Left forelimb (tissue), 1 donor: ENCODE measurements around the gene EPB41L4B.

Experiments
- DNase-seq: peaks from one replicate; pipeline ENCODE4 v3.0.0-alpha.2; 2018; ENCODE audit warnings: low spot score

The EPB41L4B gene

DNA sequence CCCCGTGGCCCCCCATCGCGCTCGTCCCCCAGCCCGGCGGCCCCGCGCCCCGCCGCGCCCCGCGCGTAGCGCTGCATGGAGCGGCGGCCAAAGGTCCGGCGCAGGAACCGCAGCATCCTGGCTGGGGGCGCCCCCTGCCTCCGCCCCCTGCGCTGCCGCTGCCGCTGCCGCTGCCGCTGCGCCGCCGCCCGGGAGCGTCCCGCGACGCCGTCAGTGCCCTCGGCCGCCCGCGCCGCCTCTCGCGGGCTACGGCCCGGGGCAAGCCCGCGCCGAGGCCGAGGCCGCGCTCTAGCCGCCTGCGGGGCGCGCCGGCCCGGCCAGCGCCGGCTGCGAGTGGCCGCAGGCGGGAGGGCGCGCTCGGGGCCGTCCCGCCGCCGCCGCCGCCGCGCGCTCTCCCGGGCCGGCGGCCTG is 523 bp downstream of the EPB41L4B start:
- DNase-seq = no peak

DNA sequence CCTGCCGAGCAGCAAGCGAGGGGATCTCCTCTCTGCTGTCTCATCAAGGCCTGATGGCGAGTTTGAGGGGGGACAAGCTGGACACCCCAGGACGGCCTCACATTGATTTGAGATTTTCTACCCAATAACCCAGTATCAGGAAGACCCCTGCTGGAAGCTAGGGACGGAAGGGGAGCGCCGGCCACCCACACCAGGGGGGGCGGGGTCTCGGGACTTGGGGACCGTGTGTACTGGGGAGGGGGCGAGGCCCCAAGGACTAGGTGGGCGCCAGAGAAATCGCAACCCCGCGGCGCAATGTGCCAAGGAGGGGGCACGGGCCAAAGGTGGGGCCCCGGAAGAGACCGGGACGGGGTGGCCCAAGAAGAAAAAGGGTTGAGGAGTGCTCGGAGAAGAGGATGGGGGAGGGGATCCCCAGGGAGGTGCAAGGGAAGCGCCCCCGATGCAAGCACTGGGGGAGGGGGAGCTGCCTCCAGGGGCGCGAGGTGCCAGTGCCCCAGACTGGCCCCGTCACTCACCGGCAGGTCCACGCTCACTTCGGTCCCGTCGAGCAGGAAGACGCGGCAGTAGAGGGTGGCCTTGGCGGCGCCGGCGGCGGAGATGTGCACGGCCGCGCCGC is 1.1 kb downstream of the EPB41L4B start:
- no peak for DNase-seq

DNA sequence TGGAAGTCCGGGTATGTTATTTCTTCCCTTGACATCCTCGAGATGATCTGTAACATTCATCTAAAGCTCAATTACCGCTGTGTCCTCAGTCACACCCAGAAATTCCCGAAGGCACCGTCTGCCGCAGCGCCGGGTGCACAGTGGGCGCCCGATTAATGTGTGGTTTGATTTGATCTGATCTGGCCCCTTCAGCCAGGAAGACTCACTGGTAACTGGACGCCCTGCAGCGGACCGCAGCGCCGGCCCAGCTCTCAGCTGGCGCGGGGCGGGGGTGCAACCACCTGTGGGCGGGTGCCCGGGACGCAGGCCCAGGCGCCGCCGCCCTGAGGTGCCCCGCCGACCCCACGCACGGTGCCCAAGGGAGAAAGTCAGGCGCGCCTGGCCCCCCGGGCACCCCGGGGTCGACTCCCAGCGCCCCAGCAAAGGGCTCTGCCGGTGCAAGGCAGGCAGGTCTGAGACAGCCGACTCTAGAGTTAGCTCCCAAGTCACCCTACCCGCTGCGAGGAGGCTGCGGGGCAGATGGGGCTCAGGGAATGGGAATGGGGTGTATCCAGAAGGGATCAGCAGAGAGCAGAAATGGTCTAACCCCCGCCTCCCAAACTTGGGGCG is 1.7 kb downstream of the EPB41L4B start:
- no peak for DNase-seq

DNA sequence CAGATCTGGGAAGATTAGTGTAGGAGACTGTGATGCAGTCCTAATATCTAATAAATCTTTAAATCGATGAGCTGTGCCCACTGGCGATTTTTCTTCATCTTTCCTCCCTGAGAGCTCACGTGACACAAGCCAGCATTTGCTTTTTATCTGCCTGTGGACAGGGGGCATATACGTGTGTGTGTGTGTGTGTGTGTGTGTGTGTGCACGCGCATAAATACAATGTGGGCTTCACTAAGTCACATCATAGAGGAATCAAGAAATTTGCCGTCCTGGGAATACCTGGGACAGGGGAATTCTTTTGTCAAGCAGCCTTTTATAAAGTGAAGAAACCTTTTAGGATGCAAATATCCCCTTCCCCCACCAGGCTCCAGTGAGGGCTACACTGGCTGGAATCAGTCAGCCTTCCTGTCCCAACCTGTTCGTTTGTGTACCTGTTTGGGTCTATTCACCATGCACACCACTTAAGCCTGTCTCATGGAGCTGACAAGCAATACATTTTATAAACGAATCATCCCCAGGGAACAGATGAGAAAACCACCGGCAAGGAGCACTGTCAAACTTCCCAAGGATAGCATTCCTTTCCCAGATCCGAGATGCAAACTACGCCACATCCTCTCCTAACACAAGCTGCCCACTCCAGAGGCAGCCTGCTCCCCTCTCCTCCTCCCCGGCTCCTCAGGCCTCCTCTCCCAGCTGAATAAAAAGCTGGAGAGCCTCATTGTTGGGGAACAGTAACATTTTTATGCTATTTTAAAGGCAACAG is 2.7 kb downstream of the EPB41L4B start:
- DNase-seq = no peak

DNA sequence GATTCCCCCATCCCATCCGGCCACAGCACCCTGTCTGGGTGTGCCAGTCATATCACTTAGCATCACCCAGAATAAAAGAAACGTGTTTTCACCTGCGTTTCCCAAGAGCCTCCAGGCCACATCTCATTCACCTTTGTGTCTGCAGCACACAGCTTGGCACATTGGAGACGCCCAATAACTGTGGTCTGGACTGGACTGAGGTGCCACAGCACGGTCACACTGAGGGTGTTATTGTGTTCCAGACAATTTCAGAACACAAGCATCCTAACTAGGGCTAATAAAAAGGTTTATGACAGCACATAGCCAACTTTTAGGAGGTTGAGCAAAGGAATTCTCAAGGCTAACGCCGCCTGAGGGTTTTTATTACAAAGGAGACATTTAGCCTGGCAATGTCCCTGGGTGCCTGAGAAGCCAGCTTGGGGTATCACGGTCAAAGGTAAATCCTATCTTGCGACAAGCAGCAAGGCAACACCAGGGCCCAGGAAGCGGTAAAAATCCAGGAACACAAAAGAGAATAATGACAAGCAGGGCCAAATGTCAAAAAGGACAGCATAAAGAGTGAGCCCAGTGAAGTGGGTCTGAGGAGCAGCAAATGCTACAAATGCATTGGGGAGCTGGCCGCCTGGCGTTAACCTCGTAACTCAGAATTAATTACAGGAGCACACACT is 3.4 kb downstream of the EPB41L4B start:
- DNase-seq = no peak

DNA sequence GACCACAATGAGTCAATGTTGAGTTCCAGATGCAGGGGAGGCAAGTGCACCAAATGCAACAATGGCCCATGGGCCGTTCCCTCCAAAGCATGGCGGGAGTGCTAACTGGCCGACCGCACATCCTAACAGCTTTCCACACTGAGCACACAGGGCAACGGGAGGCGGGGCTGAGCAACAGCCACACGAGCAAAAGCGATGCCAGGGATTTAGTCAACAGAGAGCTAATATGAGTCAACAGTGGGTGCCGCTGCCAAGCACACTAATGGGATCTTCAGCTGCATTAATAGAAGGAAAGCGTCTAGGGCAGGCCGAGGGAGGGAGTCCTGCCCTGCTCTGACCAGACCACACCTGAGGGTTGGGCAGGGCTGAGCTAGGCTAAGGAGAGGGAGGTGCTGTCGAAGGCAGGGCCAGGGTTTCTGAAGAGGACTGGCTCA is 4.6 kb downstream of the EPB41L4B start:
- DNase-seq = no peak

DNA sequence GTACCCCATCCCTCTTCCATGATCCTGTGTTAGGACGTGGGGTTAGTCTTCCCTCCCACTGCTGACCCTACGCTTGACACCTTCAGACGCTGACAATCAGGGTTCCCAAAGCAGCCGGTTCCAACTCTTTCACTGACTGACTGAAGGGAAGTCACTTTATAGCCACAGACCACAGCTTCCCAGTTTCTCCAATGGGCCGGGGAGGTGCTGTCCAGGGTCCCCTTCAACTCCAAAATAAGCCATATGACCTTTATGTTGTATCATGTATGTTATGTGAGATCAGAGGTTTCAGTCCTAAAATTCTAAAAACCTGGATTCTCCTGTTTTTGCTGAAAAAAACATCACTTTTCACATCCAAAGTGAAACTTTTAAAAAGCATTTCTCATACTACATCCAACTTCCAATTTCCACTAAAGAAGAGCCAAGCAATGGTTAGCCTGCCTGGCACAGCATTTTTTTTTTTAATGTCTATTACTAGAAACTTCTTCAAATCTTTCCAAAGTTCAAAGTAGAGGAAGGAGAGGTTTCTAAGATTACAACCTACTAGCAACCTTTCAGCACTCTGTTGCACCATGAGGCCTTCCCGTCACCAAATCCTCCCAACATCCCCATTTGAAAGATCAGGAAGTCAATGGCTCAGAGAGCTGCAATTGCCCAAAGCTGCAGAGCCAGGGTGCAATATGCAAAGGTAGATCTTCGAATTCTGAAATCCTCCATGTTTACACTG is 5.2 kb downstream of the EPB41L4B start:
- no peak for DNase-seq

DNA sequence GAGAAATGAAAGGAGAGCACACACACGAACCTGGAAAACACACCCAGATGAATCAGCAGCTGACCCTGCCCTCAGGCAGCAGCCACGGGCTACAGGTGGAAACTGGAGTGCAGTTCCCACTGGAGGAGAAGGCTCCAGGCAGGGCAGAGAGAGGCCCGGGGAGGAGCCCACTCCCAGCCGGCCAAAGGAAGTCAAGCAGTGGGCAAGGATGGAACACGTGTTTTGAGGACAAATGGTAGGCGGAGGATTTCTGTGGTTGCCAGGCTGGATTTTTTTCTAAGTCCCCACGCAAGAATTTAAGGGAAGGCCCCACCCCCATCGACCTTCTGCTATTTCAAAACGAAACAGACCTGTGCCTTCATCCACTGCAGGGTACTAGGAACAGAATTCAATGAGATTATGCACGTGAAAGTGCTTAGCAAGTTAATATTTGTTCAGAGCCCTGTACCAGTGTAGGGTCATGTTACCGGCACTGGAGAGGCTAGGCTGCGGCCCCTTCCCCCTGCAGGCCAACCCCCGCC is 6.8 kb downstream of the EPB41L4B start:
- DNase-seq = no peak

DNA sequence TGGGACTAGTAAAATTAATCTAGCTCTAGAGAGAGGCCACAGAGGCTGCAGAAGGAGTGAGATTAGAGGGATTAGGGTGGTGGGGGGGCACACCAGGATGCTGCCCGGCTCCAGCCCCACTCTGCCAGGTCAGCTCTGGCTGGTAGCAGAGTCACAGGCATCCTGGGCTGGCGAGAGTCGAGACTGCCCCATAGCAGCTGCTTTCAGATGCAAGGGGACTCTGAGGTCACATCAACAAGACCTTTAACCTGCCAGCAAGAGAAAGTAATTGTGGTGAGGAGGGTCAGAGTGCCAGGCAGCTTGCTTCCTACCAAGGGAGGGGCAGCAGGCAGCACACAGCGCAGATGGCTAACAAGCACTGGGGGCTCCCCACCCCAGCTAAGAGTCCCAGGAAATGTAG is 7.5 kb downstream of the EPB41L4B start:
- DNase-seq = no peak

DNA sequence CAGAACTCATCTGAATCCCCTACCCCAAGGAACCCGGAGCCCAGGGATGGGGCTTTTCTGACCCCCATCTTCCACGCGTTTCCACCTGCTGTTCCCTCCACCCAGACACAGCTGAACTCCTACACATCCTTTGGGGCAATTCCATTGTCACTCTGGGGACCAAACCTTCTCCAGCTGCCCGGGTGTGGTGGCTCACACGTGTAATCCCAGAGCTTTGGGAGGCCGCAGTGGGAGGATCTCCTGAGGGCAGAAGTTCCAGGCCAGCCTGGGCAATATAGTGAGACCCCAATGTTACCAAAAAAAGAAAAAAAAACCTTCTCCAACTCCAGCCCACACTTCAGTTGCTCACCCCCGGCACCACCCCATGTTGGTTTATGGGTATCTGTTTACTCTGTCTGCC is 8.1 kb downstream of the EPB41L4B start:
- DNase-seq = no peak

DNA sequence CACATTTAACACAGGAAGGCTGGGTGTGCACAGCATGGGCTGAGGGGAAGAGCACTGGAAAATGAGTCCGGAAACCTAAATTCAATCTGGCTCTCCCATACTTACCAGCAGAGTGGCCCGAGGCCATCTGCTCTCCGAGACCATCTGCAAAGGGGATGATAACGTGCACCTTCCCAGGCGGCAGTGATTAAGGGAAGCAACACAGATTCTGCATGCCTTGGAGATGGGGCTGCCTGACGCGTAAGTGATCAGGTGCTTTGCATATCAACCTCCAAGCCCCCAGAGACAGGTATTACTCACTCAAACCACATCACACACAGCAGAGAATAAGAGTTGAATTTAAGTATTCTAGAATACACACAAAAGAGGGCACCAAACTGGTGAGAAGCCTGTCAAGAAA is 9.1 kb downstream of the EPB41L4B start:
- no peak for DNase-seq

DNA sequence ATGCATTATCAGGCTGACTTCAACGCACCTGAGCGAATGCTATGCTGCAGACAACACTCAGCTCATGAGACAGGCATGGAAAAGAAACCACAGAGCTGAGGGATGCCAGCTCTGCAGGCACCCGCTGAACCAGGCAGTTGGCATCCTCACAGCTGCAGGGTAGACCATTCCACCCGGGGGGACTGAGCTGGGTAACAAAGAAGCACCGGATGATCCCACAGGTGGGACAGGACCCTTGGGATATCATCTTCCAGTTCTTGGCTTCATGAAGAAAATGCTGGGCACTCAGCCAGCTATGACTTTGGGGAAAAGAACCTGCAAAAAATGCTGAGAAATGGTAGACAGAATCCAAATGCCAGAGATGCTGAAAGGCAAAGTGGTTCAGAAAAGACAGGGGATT is 9.6 kb downstream of the EPB41L4B start:
- no peak for DNase-seq

DNA sequence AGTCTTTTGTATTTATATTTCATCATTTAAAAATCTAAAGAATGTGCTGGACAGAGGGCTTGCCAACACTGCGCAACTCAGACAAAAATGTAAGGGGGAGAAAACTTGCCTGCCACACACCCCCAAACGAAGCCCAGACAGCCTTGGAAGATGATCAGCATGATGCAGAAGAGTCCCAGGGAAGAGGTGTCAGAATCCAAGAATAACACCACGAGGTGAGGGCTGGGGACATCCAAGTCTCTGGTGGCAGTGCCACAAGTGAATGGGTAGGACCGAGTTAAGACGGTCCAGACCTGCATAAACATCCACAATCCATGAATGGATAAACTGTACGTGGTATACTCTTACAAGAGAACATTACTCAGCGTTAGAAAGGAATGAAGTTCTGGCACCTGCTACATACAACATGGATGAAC is 10.4 kb downstream of the EPB41L4B start:
- no peak for DNase-seq

DNA sequence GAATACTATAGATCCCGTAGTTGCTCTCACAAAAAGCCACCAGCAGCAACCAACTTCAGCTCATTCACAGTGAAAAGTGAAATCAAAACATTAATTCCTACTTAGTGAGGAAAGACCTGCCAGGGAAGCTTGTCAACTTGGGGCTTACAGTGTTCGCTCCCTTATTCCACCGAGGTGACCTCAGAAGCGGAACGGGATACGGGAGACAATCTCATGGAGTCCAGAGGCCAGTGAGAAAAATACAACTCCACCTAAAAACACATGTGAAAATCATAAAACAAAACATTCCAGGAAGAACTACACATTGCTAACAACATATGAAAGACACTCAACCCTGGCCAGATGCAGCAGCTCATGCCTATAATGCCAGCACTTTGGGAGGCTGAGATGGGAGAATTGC is 11.6 kb downstream of the EPB41L4B start:
- DNase-seq = no peak

DNA sequence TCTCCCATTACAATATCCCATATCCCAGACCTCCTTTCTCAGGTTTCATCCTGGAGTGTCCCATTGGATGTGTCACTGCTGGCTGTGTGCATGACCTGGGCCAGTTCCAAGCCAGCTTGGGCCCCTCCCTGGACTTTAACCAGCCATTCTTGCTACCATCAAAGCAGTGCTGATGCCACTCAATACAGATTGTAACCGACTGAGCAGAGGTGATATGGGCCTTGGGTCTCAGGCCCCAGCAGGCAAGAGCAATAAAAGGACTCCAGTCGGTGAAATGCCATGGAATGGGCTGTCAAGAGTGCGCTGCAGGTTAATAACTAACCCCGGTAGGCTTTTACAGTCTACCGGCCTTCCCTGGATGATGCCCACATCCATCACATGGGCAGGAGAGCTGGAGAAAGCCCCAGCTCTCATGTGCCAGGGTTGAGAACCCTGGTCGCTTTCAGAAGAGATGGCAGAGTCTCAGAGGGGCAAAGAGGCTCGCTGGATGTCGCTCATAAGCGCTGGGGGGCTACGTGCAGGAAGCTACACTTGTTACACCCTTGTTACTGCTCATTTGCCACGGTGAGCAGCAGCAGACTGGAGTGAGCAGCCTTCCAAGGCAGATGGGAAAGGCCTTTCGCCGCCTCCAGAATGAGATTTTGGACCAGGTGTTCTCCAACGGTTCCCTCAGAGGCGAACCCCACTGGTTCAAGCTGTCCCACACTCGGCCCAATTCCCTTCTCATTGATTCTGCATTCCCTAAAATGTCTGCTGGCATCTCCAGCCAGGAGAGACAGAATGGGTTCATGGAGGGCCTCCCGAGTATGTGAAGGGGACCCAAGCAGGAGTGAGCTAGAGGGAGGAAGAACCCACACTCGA is 13.2 kb downstream of the EPB41L4B start:
- DNase-seq = no peak

DNA sequence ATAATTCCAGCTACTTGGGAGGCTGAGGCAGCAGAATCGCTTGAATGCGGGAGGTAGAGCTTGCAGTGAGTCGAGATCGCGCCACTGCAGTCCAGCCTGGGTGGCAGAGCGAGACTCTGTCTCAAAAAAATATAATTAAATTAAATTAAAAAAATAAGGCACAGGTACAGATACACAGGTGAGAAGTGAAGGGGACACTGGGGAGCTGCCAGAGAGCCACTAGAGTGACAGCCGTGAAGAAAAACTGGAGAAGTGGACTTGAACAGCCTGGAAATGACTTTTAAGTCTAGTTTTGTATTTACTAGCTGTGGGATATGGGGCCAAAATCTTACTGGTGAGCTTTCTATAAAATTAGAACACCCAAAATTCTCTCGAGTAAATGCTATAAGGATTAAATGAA is 15.1 kb downstream of the EPB41L4B start:
- no peak for DNase-seq

DNA sequence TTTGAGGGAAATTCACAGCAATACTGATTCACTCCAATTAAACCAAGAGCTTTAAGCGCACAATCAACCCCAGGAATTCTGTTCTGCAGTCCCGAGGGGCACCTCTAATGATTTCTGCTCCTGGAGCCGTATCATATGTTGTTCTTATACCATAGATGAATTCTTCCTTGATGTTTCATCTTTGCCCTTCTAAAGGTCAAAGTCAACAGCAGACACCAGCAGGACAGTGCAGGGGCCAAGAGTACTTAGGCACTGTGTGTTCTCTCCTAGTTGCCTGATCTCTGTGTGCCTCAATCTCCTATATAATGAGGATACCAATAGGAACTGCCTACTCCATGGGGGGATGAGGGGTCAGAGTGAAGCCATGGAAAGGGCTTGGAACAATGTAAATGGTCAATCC is 16.5 kb downstream of the EPB41L4B start:
- DNase-seq = no peak

DNA sequence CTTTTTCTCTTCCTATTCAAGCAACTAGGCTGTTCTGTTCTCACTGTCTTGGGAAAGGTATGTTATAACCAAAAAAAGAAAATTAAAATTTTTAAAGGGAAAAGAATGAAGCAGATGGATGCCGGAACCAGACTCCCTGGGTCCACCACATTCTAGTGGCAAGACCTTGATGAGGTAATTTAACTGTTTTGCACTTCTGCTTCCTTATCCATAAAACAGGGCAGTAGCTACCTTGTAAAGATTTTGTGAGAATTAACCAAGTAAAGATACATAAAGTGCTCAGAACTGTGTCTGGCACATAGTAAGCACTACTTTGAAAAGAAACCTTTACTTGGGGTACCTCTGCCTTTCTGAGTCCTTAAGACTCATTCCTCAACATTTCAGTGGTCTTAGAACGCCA is 17.0 kb downstream of the EPB41L4B start:
- no peak for DNase-seq

DNA sequence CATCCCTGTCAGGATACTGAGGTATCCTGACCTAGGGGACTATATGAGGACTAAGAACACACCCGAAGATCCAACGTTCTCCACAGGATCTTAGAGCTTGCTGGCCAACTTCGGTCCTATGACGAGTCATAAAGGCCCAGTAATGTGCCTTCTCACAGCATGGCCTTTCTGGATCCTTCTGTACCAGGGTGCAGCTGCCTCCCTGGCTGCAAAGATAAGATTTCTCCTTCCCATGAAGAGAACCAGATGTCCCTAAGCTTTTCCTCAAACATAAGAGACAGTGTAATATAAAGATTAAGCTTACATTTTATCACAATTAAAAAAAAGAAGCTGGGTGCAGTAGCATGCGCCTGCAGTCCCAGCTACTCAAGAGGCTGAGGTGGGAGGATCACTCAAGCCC is 18.3 kb downstream of the EPB41L4B start:
- DNase-seq = no peak

DNA sequence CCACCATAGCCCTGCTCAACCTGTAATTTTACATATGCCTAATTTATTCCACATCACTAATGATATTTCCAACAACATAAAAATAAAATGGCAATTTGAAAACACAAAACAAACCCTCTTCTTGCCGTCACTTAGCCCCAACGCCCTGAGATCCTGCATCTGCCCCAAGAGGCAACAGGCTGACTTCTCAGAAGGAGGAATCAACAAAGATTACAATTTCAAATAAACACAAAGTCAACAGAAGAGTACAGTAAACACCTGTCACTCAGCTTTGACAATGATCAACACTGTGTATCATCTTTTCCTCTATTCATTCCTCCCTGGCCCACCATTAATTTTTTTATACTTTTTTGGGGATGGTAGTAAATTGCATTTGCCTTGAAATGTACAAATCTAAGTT is 19.8 kb downstream of the EPB41L4B start:
- DNase-seq = no peak

DNA sequence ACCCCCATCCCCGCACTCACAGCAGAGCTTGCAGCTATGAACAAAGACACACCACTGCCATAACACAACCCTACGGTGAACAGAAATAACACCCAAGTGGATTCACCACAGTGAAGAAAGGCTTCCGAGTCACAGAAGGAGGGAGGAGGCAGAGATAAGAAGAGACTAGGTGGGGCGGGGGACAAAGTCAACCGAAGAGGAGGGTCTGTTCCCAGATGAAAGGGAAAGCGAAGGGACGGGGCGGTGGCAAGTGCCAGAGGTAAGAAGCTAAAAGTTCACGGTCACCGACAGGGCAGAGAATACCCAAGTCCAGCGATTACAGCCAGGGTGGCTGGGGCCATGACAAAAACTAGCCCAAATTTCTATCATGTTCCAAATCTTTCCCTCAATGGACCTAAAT is 21.0 kb downstream of the EPB41L4B start:
- no peak for DNase-seq
